Heart left ventricle (tissue), 16 donors: Measurements from ENCODE around the gene ARHGAP36. TPM values are rescaled to one million over a fixed set of nuclear protein-coding genes. Genes with fewer than 3 reads are reported as not detected.

ENCODE experiments used
- ATAC-seq, 4 donors: fragments of 200-7000 bp; cut with Tn5 transposase; one replicate each; pipeline ENCODE4 v1.9.1; 2020 to 2022; ENCODE audit warnings: moderate library complexity in 4 of 4, mild to moderate bottlenecking in 3 of 4, moderate number of reproducible peaks in 1 of 4
- DNase-seq, 5 donors: peaks; one replicate each; pipeline ENCODE4 v3.0.0-alpha.2; 2020
- H3K27ac ChIP-seq, 12 donors: fragments of 200-600 bp; sonication (generic) in 4 of 12; one replicate each; pipeline versions ENCODE4 v1.5.0 to v1.8.0; 2016 to 2022; ENCODE audit warnings: mild to moderate bottlenecking in 2 of 12
- H3K27me3 ChIP-seq, 9 donors: fragments of 200-600 bp; sonication (generic) in 2 of 9; one replicate each; pipeline versions ENCODE4 v1.5.1 to v1.8.0; 2016 to 2022; ENCODE audit warnings: mild to moderate bottlenecking in 3 of 9
- H3K36me3 ChIP-seq, 9 donors: fragments of 200-600 bp; sonication (generic) in 2 of 9; one replicate each; pipeline versions ENCODE4 v1.5.0 to v1.8.0; 2018 to 2022; ENCODE audit warnings: mild to moderate bottlenecking in 2 of 9
- H3K4me1 ChIP-seq, 12 donors: fragments of 200-600 bp; sonication (generic) in 4 of 12; one replicate each; pipeline versions ENCODE4 v1.5.0 to v1.8.0; 2016 to 2022; ENCODE audit warnings: mild to moderate bottlenecking in 3 of 12
- H3K4me3 ChIP-seq, 12 donors: fragments of 200-600 bp; sonication (generic) in 4 of 12; one replicate each; pipeline versions ENCODE4 v1.5.0 to v1.8.0; 2017 to 2022; ENCODE audit warnings: mild to moderate bottlenecking in 9 of 12, moderate library complexity in 4 of 12
- H3K9me3 ChIP-seq, 12 donors: fragments of 200-600 bp; sonication (generic) in 4 of 12; one replicate each; pipeline versions ENCODE4 v1.5.0 to v1.8.0; 2016 to 2022; ENCODE audit warnings: mild to moderate bottlenecking in 1 of 12
- POLR2A ChIP-seq, 2 donors: fragments of 450-650 bp; IDR thresholded peaks; one replicate each; pipeline ENCODE4 v1.6.1; 2017; ENCODE audit warnings: antibody characterized with exemption in 2 of 2, mild to moderate bottlenecking in 2 of 2, moderate library complexity in 2 of 2
- WGBS, 4 donors: extraction: QIAGEN DNeasy Blood & Tissue Kit in 2 of 4; methylation state at CpG; one replicate each; pipeline versions ENCODE4 v1.1.5 to v1.1.7; 2013 to 2018; 5-methylcytosine and 5-hydroxymethylcytosine counted together
- intact Hi-C, 10 donors: fragments of 100-400 bp; cut with DNase I; formaldehyde crosslinking; loops; one replicate each; pipeline versions ENCODE4 v1.11.1 to v1.14.2; 2022
- polyA plus RNA-seq, 2 donors: library from polyadenylated mRNA; stranded (reverse); fragments of 200-250 nt; gene quantifications; one replicate each; pipeline ENCODE4 v1.2.3, GENCODE V29; 2013
- total RNA-seq, 9 donors: library from RNA; depleted of rRNA in 2 of 9; stranded (reverse); fragments of >200 nt in 2 of 9; fragmentation: NEBNext Ultra II Directional in 3 of 9; extraction: Animal tissue kit (Norgen Biotek cat#: 25700) in 3 of 9; gene quantifications; one replicate each; pipeline versions ENCODE4 v1.1.0 to v1.2.4, GENCODE V29; 2016 to 2023
- TF ChIP-seq, protein P1 (sequence below), 12 donors: fragments of 200-600 bp; sonication (generic) in 4 of 12; IDR thresholded peaks; one replicate each; pipeline versions ENCODE4 v1.5.0 to v1.8.0; 2018 to 2022; ENCODE audit warnings: antibody characterized with exemption in 12 of 12, mild to moderate bottlenecking in 5 of 12
- donor health status: ischemic (EF 13 %, LVEDD 7.1; RV severe dilation, severe dysfunction).
- donor health status: healthy with polysubstance abuse.
- donor health status: DM: no; HTN: yes; CAD: no.
- donor health status: DM: no; HTN: no; CAD: no.
- donor health status: ischemic (EF 25% LVEDD 6.9; RV normal size, moderate dysfunction).
- donor health status: ischemic (EF 25% LVEDD 5.7; RV mildly dilated, moderate dysfunction).
- donor health status: healthy.
- donor health status: DM: yes; HTN: yes; CAD: no.
- donor health status: ischemic (EF 35%, LVEDD 5.7; RV mildly dilated, moderate dysfunction).
- donor health status: nonischemic (EF 11% LVEDD 7.7; RV severe dilation, severe dysfunction).
- donor health status: DM: yes; HTN: yes; CAD: no.
- donor health status: PGD.
- donor health status: ischemic (EF 29% LVEDD 5.4; RV normal size, mild dysfunction).
- donor health status: nonischemic (EF 23%, LVEDD 6.1; RV moderate dilation, normal function).

ARHGAP36 gene
- total and polyA plus RNA-seq, 11 donors, result not detected

GRCh38 chrX:131057706-131058105 is 440 bp upstream of the ARHGAP36 start:
- Histone ChIP-seq H3K4me1 (no peaks in the 10 kb centered on the region), H3K27ac (no peak overlapping the region), H3K4me3 (no peak overlapping the region), H3K27me3 (peaks cover 0 to 72% (median 8%) of the 10 kb centered on the region in 9 donors), H3K36me3 (no peaks in the 10 kb centered on the region), H3K9me3 (no peaks in the 10 kb centered on the region)
- intact Hi-C loops, result no loop called here
- DNase-seq (no peak), ATAC-seq (no peak)
- no peak for TF ChIP-seq POLR2A (IDR thresholded peaks at IDR 0.05)
- TF ChIP-seq, protein P1, sequence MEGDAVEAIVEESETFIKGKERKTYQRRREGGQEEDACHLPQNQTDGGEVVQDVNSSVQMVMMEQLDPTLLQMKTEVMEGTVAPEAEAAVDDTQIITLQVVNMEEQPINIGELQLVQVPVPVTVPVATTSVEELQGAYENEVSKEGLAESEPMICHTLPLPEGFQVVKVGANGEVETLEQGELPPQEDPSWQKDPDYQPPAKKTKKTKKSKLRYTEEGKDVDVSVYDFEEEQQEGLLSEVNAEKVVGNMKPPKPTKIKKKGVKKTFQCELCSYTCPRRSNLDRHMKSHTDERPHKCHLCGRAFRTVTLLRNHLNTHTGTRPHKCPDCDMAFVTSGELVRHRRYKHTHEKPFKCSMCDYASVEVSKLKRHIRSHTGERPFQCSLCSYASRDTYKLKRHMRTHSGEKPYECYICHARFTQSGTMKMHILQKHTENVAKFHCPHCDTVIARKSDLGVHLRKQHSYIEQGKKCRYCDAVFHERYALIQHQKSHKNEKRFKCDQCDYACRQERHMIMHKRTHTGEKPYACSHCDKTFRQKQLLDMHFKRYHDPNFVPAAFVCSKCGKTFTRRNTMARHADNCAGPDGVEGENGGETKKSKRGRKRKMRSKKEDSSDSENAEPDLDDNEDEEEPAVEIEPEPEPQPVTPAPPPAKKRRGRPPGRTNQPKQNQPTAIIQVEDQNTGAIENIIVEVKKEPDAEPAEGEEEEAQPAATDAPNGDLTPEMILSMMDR (IDR thresholded peaks at IDR 0.05), result no peak
- WGBS, 4 donors, result 0 to 12% (median 9%) methylated on average over 1 to 9 of the region's 9 CpGs; no CpG with 5 or more reads in 1 of the 4 donors

DNA sequence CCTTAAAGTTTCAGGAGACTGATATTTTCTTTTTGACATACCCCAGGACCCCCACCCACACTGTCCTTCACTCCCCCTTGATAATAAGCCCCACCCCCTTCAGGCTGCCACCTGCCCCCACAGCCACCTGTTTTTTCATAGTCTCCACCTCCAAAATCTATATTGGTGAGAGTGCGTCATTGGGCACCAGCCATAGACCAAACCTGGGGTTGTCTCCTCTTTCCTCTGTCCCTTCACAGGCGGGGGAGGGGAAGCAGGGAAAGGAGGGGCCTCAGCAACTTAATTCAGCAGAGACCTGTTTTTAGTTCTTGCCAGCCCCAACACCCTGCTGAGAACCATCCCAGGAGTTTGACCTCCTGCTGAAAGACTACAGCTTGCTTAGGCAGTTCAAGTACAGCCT is 1.1 kb downstream of the ARHGAP36 start:
- no peak for ATAC-seq
- no peak for DNase-seq
- Histone ChIP-seq H3K27ac (no peak overlapping the region), H3K9me3 (no peaks in the 10 kb centered on the region), H3K4me1 (no peaks in the 10 kb centered on the region), H3K36me3 (no peaks in the 10 kb centered on the region), H3K4me3 (no peak overlapping the region), H3K27me3 (peaks cover 0 to 83% (median 8%) of the 10 kb centered on the region in 9 donors)
- TF ChIP-seq POLR2A (IDR thresholded peaks at IDR 0.05), result no peak
- TF ChIP-seq, protein P1 (IDR thresholded peaks at IDR 0.05), result no peak
- intact Hi-C loops, result no loop called here
- 43 to 72% (median 47%) methylated on average over 1 to 2 of the region's 2 CpGs for WGBS, 4 donors

DNA sequence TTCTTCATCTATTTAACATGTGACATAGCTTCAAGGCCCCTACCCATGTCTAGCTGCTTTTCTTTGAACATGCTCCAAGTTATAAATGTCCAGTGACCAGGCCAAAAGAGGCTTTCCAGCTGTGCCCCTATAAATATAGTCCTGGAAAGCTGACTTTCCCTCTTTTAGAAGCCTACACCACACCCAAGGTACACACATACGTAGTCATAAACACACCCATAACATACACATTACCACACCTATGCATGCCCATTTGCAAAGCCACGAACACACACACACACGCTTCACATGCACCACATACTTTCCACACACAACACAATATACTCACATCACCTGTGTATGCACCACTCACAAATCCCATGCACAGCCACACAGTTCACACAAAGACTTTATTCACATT is 2.0 kb downstream of the ARHGAP36 start:
- intact Hi-C loops, result no loop called here
- TF ChIP-seq, protein P1 (IDR thresholded peaks at IDR 0.05), result no peak
- TF ChIP-seq POLR2A (IDR thresholded peaks at IDR 0.05), result no peak
- Histone ChIP-seq H3K36me3 (no peaks in the 10 kb centered on the region), H3K27me3 (peaks cover 0 to 77% (median 8%) of the 10 kb centered on the region in 9 donors), H3K4me3 (no peak overlapping the region), H3K4me1 (no peaks in the 10 kb centered on the region), H3K9me3 (no peaks in the 10 kb centered on the region), H3K27ac (no peak overlapping the region)
- no peak for DNase-seq
- 78 to 95% (median 83%) methylated on average over 3 of the region's 3 CpGs for WGBS, 4 donors
- no peak for ATAC-seq

- Histone ChIP-seq H3K4me3 (no peak overlapping the region), H3K4me1 (no peaks in the 10 kb centered on the region), H3K9me3 (no peaks in the 10 kb centered on the region), H3K27me3 (peaks cover 0 to 75% (median 8%) of the 10 kb centered on the region in 9 donors), H3K27ac (no peak overlapping the region), H3K36me3 (no peaks in the 10 kb centered on the region)
- ATAC-seq (no peak), DNase-seq (no peak)
- TF ChIP-seq POLR2A (IDR thresholded peaks at IDR 0.05), result no peak
- TF ChIP-seq, protein P1 (IDR thresholded peaks at IDR 0.05), result no peak
- intact Hi-C loops, result no loop called here
- 81 to 85% (median 82%) methylated on average over 6 of the region's 6 CpGs for WGBS, 4 donors
These were observed 3.2 kb downstream of the ARHGAP36 start for GRCh38 chrX:131061306-131061705.
